Measurements from ENCODE around the gene SLC15A2.

SLC15A2 gene

DNA sequence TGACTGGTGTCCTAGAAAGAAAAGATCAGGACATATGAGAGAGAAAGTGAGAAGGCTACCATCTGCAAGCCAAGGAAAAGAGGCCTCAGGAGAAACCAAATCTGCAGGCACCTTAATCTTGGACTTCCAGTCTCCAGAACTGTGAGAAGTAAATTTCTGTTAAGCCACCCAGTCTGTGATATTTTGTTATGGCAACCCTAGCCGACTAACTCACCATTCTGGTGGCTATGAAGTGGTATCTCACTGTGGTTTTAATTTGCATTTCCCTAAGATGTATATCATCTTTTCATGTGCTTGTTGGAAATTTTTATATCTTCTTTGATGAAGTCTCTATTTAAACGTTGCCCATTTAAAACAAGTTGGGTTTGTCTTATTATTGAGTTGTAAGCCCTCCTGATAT is 87.3 kb downstream of the SLC15A2 start:
- no peak for DNase-seq (ENCODE audit: low spot score)

DNA sequence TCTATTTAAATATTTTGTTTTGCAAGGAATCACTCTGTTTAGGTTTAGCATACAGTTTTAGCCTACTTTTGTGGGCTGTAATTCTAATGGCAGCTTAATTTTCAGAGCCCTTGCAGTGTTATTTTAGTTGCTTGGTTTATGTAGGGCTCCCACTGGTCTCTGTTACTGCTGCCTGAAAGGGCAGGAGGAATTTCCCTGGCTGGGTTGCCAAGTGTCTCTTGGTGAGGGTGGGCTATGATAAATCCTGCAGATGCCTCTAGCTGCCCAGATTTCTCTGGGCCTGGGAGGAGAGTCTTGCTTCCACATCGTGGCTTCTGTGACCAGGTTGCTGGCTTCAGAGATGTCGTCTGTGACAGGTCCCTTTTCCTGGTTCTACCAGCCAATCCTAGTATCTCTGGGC is 91.6 kb downstream of the SLC15A2 start:
- no peak for DNase-seq (ENCODE audit: low spot score)

DNA sequence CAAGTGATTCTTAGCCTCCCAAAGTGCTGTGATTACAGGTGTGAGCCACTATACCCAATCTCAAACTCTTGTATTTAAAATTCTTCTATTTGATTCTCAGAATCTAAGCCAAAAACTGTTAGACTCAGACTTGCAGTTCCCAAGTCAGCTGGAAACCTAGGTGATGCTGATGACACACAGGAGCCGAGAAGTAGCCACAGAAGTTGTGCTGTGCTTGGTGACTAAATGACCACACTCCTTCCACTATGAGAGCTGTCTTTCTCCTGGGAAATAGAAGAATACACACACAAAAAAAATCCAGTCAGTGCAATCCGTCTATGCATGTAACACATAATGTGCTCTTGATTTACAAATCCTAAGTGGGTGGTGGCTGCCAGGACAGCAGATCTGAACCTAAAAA is 93.9 kb downstream of the SLC15A2 start:
- no peak for DNase-seq (ENCODE audit: low spot score)

DNA sequence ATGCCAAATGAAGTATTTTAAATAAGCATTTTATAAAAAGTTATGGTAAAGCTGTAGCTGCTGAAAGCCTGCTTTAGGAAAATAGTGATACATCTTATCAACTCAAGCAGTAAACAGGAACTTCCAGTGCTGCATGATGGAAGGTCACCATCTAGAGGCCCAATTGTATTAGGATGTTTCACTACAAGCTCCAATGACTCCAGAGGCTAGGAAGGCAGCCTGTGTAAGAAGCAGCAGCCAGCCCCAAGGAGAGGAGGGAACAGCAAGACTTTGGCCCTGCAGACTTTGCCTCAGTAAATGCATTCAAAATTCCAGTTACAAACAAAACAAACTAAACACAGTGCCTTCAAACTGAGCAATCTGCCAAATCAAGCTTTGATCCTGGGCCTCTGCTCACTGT is 95.7 kb downstream of the SLC15A2 start:
- no peak for DNase-seq (ENCODE audit: low spot score)

DNA sequence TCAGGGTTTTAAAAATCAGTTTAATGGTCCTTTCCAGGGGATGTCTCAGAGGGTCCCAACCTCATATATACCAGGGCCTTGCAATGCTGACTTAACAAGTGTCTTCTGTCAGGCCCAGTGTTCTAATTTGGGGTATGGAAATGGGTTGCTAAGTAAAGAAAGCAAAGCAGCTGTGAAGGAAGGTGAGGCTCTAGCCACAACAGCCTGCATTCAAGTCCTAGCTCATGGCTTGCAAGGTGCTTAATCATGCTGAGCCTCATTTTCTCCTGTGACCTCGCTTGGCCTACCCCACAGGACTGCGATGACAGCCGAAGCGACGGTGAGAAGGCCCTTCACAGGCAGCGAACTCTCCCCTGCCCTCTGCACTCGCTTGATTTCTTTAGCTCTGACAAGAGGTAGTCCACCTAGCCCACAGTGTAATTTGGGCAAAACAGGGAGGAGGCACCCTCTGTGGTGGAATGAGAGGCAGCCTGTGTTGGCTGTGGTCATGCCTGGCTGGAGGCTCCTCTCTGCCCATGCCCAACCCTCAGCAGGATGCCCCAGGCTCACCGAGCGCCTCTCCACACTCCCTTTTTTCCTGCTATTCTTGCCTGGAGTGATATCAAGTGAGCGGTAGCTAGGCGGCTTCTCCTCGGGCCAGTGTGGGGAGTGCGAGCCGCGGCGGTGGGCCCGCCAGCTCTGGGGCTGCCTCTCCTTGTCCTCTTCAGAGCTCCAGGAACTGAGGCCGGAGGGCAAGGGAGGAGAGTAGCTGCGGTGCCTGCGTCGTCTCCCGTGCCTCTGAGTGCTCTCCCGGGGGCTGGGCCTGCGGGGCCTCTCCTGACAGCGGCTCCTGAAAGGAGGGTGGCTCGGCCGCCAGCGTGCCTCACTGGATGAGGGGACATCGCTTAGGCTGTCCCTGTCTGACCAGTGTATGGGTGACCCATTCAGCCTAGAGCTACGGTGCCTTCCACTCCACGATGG is 98.7 kb downstream of the SLC15A2 start:
- DNase-seq (ENCODE audit: low spot score) = no peak
